ENCODE data around the gene NDUFB10.

DNA sequence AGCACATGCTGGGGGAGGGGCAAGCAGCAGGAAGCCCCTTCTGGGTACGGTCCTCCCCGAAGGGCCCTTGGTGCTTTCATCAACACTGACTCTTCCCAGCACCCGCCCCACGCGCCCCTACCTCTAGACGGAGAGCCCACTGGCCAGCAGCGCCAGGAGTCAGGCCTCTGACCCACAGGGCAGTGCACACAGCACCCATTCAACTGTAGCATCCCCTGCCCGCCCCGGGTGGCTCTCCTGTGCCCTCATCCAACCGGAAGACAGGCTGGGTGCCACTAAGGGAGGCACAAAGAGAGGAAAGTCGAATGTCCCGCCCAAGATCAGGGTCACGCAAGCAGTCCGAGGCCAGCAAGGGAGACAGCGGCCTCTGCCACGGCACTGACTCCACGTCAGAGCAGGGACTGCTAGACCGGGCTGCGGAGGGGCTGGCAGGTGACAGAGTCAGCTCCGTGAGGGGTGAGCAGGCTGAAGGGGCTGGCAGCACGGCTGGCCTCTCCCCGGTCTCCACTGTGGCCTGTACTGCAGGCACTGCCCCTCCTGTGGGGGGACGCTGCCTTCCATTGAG lies 26.2 kb upstream of the NDUFB10 start:
- TF ChIP-seq, protein P1, sequence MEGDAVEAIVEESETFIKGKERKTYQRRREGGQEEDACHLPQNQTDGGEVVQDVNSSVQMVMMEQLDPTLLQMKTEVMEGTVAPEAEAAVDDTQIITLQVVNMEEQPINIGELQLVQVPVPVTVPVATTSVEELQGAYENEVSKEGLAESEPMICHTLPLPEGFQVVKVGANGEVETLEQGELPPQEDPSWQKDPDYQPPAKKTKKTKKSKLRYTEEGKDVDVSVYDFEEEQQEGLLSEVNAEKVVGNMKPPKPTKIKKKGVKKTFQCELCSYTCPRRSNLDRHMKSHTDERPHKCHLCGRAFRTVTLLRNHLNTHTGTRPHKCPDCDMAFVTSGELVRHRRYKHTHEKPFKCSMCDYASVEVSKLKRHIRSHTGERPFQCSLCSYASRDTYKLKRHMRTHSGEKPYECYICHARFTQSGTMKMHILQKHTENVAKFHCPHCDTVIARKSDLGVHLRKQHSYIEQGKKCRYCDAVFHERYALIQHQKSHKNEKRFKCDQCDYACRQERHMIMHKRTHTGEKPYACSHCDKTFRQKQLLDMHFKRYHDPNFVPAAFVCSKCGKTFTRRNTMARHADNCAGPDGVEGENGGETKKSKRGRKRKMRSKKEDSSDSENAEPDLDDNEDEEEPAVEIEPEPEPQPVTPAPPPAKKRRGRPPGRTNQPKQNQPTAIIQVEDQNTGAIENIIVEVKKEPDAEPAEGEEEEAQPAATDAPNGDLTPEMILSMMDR (IDR thresholded peaks at IDR 0.05), result no peak
- TF ChIP-seq POLR2A (IDR thresholded peaks at IDR 0.05), result no peak

Measured in ovary (tissue), 3 donors.